K562 (cell line): ENCODE results near the gene MYG1. TPM values are rescaled to one million over a fixed set of nuclear protein-coding genes. Genes with fewer than 3 reads are reported as not detected.

Source experiments
- ATAC-seq: fragments of 200-7000 bp; cut with Tn5 transposase; 3 replicates; pipeline ENCODE4 v1.9.1; 2020; ENCODE audit warnings: moderate library complexity
- BruUV-seq: library from RNA; stranded (reverse); fragments of 400-500 nt; replicated peaks from 2 replicates; lab custom pipeline; 2021; lab: Mats Ljungman, UMichigan
- CTCF ChIA-PET: fragments of 300-600 bp; formaldehyde crosslinking; extraction: SDS; loops from one replicate; lab custom pipeline; 2021; ENCODE audit warnings: low intra/inter-chr PET ratio; lab: Yijun Ruan, JAX
- POLR2A ChIA-PET: fragments of 300-600, 350-650 bp; sonication (Branson Sonifier 250); formaldehyde crosslinking; extraction: SDS; loops from one replicate; lab custom pipeline; 2021; ENCODE audit warnings: antibody characterized with exemption, inconsistent platforms; lab: Yijun Ruan, JAX
- DNase-seq, 4 experiments: peaks; one replicate each; pipeline versions ENCODE4 v3.0.0 to v3.0.0-alpha.2; 2011 to 2018; ENCODE audit warnings: low spot score in 3 of 4, mixed read lengths in 3 of 4; ENCODE audit errors: extremely low read depth in 1 of 4
- FAIRE-seq: peaks from 2 replicates; lab custom pipeline; 2011; peaks lifted over from hg19 to GRCh38; lab: Jason Lieb, UNC
- H2AFZ ChIP-seq: 2 replicates; pipeline ENCODE4 v1.6.0; 2011; ENCODE audit warnings: low read depth, low read length, control low read depth, inconsistent platforms
- H3K27ac ChIP-seq: fragments of 200-600 bp; 3 replicates; pipeline ENCODE4 v1.8.0; 2011; ENCODE audit warnings: low read depth, mild to moderate bottlenecking, control low read depth, inconsistent platforms, low read length, moderate library complexity, mixed read lengths; ENCODE audit errors: extremely low read depth
- H3K27me3 ChIP-seq, 2 experiments: fragments of 300-600 bp in 1 of 2; 2 replicates in 1 of 2; 3 replicates in 1 of 2; pipeline versions ENCODE4 v1.6.0 to v1.8.0; 2011; ENCODE audit warnings: inconsistent platforms in 2 of 2, low read length in 2 of 2, mild to moderate bottlenecking in 1 of 2, mixed read lengths in 1 of 2, moderate library complexity in 1 of 2; ENCODE audit not compliant: control insufficient read depth in 2 of 2, insufficient read depth in 2 of 2
- H3K36me3 ChIP-seq: fragments of 300-600 bp; 3 replicates; pipeline ENCODE4 v1.8.0; 2011; ENCODE audit warnings: mild to moderate bottlenecking, low read length, inconsistent platforms; ENCODE audit not compliant: control insufficient read depth, insufficient read depth
- H3K4me1 ChIP-seq, 2 experiments: fragments of 200-600 bp in 1 of 2; replicated peaks in 1 of 2; 2 replicates in 1 of 2; 3 replicates in 1 of 2; pipeline versions ENCODE4 v1.5.1 to v1.8.0; 2011; ENCODE audit warnings: inconsistent platforms in 2 of 2, low read length in 2 of 2, mild to moderate bottlenecking in 1 of 2, mixed read lengths in 1 of 2, moderate library complexity in 1 of 2; ENCODE audit not compliant: control insufficient read depth in 2 of 2, insufficient read depth in 2 of 2
- H3K4me2 ChIP-seq: 2 replicates; pipeline ENCODE4 v1.6.1; 2011; ENCODE audit warnings: low read length, control low read depth, inconsistent platforms, mixed read lengths; ENCODE audit not compliant: insufficient read depth
- H3K4me3 ChIP-seq: fragments of 200-600 bp; sonication (generic), shearing (Covaris generic); 2 replicates; pipeline ENCODE4 v1.5.1; 2016; ENCODE audit warnings: control low read depth, inconsistent platforms
- H3K79me2 ChIP-seq: fragments of 200-600 bp; 3 replicates; pipeline ENCODE4 v1.8.0; 2011; ENCODE audit warnings: low read length, inconsistent platforms; ENCODE audit not compliant: control insufficient read depth, insufficient read depth
- H3K9ac ChIP-seq, 2 experiments: 2 replicates each; pipeline versions ENCODE4 v1.6.0 to v1.6.1; 2011; ENCODE audit warnings: low read depth in 2 of 2, low read length in 2 of 2, control low read depth in 1 of 2, inconsistent platforms in 1 of 2, mild to moderate bottlenecking in 1 of 2, mixed read lengths in 1 of 2; ENCODE audit not compliant: insufficient read depth in 1 of 2
- H3K9me1 ChIP-seq: one replicate; pipeline ENCODE4 v1.6.0; 2011; ENCODE audit warnings: inconsistent platforms, mild to moderate bottlenecking, low read length, moderate library complexity; ENCODE audit not compliant: control insufficient read depth, insufficient read depth
- H3K9me3 ChIP-seq: replicated peaks from 2 replicates; pipeline ENCODE4 v1.5.1; 2011; ENCODE audit warnings: low read depth, low read length, inconsistent platforms; ENCODE audit not compliant: control insufficient read depth, insufficient read depth
- H4K20me1 ChIP-seq: replicated peaks from 2 replicates; pipeline ENCODE4 v1.6.1; 2011; ENCODE audit warnings: low read length, inconsistent platforms, mixed read lengths; ENCODE audit not compliant: control insufficient read depth, insufficient read depth
- AFF1 ChIP-seq, 2 experiments: fragments of 450-650 bp; IDR thresholded peaks; 2 replicates each; pipeline ENCODE4 v1.6.1; 2018; ENCODE audit warnings: mild to moderate bottlenecking in 2 of 2, low read depth in 1 of 2; ENCODE audit not compliant: partially characterized antibody in 2 of 2
- ZBTB9 ChIP-seq: fragments of 450-650 bp; formaldehyde crosslinking; IDR thresholded peaks from 2 replicates; pipeline ENCODE4 v1.4.0; 2020; ENCODE audit warnings: mild to moderate bottlenecking, moderate library complexity
- WGBS: fragments of 100-300 bp; shearing (Covaris generic); methylation state at CpG from one replicate; pipeline ENCODE4 v1.1.6; 2016; ENCODE audit warnings: low coverage, mixed read lengths; ENCODE audit not compliant: insufficient coverage; ENCODE audit errors: missing lambda C conversion rate; 5-methylcytosine and 5-hydroxymethylcytosine counted together
- in situ Hi-C: fragments of 300-500 bp; cut with MboI; formaldehyde crosslinking; loops from 4 replicates; pipeline ENCODE4 v1.15.0; 2018; ENCODE audit warnings: inconsistent platforms, mixed read lengths
- intact Hi-C: fragments of 100-400 bp; cut with micrococcal nuclease; formaldehyde crosslinking; loops from 2 replicates; pipeline ENCODE4 v1.14.2; 2022
- polyA plus RNA-seq, 8 experiments: library from polyadenylated mRNA; depleted of rRNA in 4 of 8; stranded (reverse) in 5 of 8; unstranded in 3 of 8; fragments of >200 nt; fragmentation: Nextera tagmentation in 2 of 8; fragmentation: Illumina TruSeq in 1 of 8; extraction: Ambion mirVana in 2 of 8; extraction: Trizol in 1 of 8; gene quantifications; 2 replicates each; pipeline versions ENCODE4 v1.2.1 to v1.2.3, GENCODE V29; 2011 to 2014; ENCODE audit warnings: inconsistent platforms in 1 of 8, missing spikeins in 1 of 8
- total RNA-seq, 7 experiments: library from RNA; depleted of rRNA in 6 of 7; stranded (reverse); fragments of >200 nt in 6 of 7; fragmentation: Illumina TruSeq in 2 of 7; extraction: Trizol in 2 of 7; gene quantifications; 2 replicates each; pipeline versions ENCODE4 v1.2.1 to v1.2.3, GENCODE V29; 2011 to 2021; ENCODE audit warnings: low replicate concordance in 1 of 7
- TF ChIP-seq, protein P1 (sequence below): sonication (generic); formaldehyde crosslinking; IDR thresholded peaks from 2 replicates; pipeline ENCODE4 v1.5.0; 2020; ENCODE audit warnings: missing genetic modification reagents

Gene MYG1
- total and polyA plus RNA-seq, 9 of the 15 experiments (the other 6 are each of a cell fraction or from before 2014, with no cell fraction given), result 0.45 to 5.6 (median 2.1) TPM

DNA sequence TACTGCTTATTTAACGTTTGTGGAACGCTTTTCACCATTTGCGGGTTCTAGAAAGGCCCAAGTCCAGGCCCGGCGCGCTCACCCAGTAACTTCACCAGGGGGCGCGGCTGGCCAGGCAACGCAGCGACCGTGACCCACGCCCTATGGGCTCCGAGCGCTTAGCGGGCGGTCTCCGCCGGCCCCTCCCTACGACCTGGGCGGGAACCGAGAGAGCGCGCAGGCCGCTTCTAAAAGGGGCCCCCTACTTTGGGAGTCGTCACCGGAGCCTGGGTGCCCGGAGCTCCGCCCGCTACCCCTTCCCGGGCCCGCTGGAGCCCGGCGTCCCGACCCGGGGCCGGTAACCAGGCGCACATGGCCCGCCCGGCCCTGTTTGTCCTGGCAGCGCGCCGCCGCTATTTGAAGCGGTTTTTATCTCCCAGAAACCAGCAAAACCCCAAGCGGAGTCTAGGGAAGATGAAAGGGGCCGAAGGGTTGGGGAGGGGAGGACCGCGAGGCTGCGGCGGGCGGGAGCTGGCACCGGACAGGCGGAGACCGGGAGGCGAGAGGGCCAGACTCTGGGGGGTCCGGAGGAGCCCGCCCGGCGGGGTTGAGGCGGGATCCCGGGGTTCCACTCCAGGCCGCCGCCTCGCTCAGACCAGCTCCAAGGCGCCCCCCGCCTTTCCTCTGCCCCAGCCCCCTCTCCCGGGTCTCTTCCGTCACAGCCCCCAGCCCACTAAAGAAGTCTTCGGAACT lies 25.4 kb downstream of the MYG1 start:
- no peaks in the 10 kb centered on the region for H3K27me3 ChIP-seq
- H3K9me3 ChIP-seq, result no peaks in the 10 kb centered on the region
- FAIRE-seq (peak; percentile 65), DNase-seq (peak; percentile 94 to 96 (median 95)), ATAC-seq (peak; percentile 88)
- H3K27ac ChIP-seq, result peak overlapping the region; percentile 85
- peaks cover 4% of the 10 kb centered on the region for H3K9me1 ChIP-seq
- in situ Hi-C loops (loop anchor here (10.0 kb wide), 1 partner anchor 180 kb away; the partner anchor contains the start of genes NPFF and TARBP2), intact Hi-C loops (loop anchor here (1.0 to 10.0 kb wide), 4 partner anchors 20 to 183 kb away; partner anchors contain the start of genes AMHR2 and TARBP2)
- peak overlapping the region; percentile 51 for H3K4me3 ChIP-seq
- CTCF ChIA-PET, result interaction anchor here (0.6 to 2.6 kb wide), 9 partner anchors 17 to 298 kb away, joined by 3 to 20 read pairs (median 4); partner anchors contain the start of gene PCBP2
- H3K36me3 ChIP-seq, result peaks cover 6% of the 10 kb centered on the region; the same call in 2 of the 3 replicates
- peak overlapping the region; percentile 98 for H2AFZ ChIP-seq
- H3K9ac ChIP-seq, result peak overlapping the region; percentile 79 to 95
- H3K4me1 ChIP-seq, result peaks cover 31 to 55% of the 10 kb centered on the region in 2 experiments
- peak overlapping the region; percentile 97 for H3K4me2 ChIP-seq
- under 1% methylated on average over 40 of the region's 69 CpGs for WGBS
- BruUV-seq, result TSS peak; percentile 73
- H4K20me1 ChIP-seq, result no peaks in the 10 kb centered on the region
- POLR2A ChIA-PET, result interaction anchor here (0.6 to 3.1 kb wide), 9 partner anchors 9 to 177 kb away, joined by 3 to 15 read pairs (median 5); partner anchors contain the start of gene TARBP2
- H3K79me2 ChIP-seq, result peaks cover 11% of the 10 kb centered on the region
- TF ChIP-seq, protein P1, sequence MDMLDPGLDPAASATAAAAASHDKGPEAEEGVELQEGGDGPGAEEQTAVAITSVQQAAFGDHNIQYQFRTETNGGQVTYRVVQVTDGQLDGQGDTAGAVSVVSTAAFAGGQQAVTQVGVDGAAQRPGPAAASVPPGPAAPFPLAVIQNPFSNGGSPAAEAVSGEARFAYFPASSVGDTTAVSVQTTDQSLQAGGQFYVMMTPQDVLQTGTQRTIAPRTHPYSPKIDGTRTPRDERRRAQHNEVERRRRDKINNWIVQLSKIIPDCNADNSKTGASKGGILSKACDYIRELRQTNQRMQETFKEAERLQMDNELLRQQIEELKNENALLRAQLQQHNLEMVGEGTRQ, result no peak
- TF ChIP-seq AFF1 (IDR thresholded peaks at IDR 0.05; ENCODE audit: low read depth in 1 of 2, partially characterized antibody in 2 of 2) (no peak), ZBTB9 (no peak)
